WTC11 (cell line): ENCODE measurements around the gene MAMDC2. TPM values are rescaled to one million over a fixed set of nuclear protein-coding genes. Genes with fewer than 3 reads are reported as not detected.

Source experiments
- ATAC-seq: fragments of 200-7000 bp; cut with Tn5 transposase; 2 replicates; pipeline ENCODE4 v1.10.0; 2021; ENCODE audit warnings: mild to moderate bottlenecking, moderate library complexity
- CTCF ChIA-PET: fragments of 300-600 bp; sonication (Branson Sonifier 250); formaldehyde crosslinking; loops from one replicate; lab custom pipeline; 2021; ENCODE audit warnings: antibody characterized with exemption; lab: Charles Lee
- POLR2A ChIA-PET: fragments of 350-600 bp; sonication (Branson Sonifier 250); formaldehyde crosslinking; loops from one replicate; lab custom pipeline; 2021; ENCODE audit warnings: antibody characterized with exemption; lab: Charles Lee
- DNase-seq: peaks from one replicate; pipeline ENCODE4 v3.0.0; 2021; ENCODE audit warnings: low spot score
- H3K27ac Mint-ChIP-seq: 2 replicates; pipeline ENCODE4 v1.8.0; 2021; ENCODE audit warnings: mixed read lengths
- H3K27me3 Mint-ChIP-seq: 2 replicates; pipeline ENCODE4 v1.8.0; 2021; ENCODE audit warnings: low read depth, mild to moderate bottlenecking, moderate library complexity, mixed read lengths
- H3K36me3 Mint-ChIP-seq: 2 replicates; pipeline ENCODE4 v1.8.0; 2021; ENCODE audit warnings: mixed read lengths
- H3K4me1 Mint-ChIP-seq: 2 replicates; pipeline ENCODE4 v1.8.0; 2022; ENCODE audit warnings: mixed read lengths
- H3K4me3 Mint-ChIP-seq: 2 replicates; pipeline ENCODE4 v1.8.0; 2021; ENCODE audit warnings: mild to moderate bottlenecking, moderate library complexity, mixed read lengths
- H3K9me3 Mint-ChIP-seq: 2 replicates; pipeline ENCODE4 v1.8.0; 2021; ENCODE audit warnings: mixed read lengths
- AR ChIP-seq: fragments of 250-450 bp; sonication (Bioruptor Pico); IDR thresholded peaks from 2 replicates; pipeline ENCODE4 v1.9.0; 2021; ENCODE audit warnings: mild to moderate bottlenecking
- ARID4B ChIP-seq: sonication (generic); formaldehyde crosslinking; IDR thresholded peaks from 2 replicates; pipeline ENCODE4 v1.8.0; 2023; ENCODE audit warnings: missing genetic modification reagents, mild to moderate bottlenecking, borderline replicate concordance
- ATF1 ChIP-seq: sonication (generic); formaldehyde crosslinking; IDR thresholded peaks from 2 replicates; pipeline ENCODE4 v1.8.1; 2023; ENCODE audit warnings: mild to moderate bottlenecking, moderate library complexity, missing genetic modification reagents
- E2F1 ChIP-seq: sonication (generic); formaldehyde crosslinking; IDR thresholded peaks from 2 replicates; pipeline ENCODE4 v1.8.0; 2022; ENCODE audit warnings: mild to moderate bottlenecking, missing genetic modification reagents
- ESRRA ChIP-seq: sonication (generic); formaldehyde crosslinking; IDR thresholded peaks from 2 replicates; pipeline ENCODE4 v1.8.1; 2022; ENCODE audit warnings: mild to moderate bottlenecking, missing genetic modification reagents, borderline replicate concordance
- IRF1 ChIP-seq: sonication (generic); formaldehyde crosslinking; IDR thresholded peaks from 2 replicates; pipeline ENCODE4 v1.8.0; 2023; ENCODE audit warnings: missing genetic modification reagents
- SMAD3 ChIP-seq: sonication (generic); formaldehyde crosslinking; IDR thresholded peaks from 2 replicates; pipeline ENCODE4 v1.8.0; 2022; ENCODE audit warnings: missing genetic modification reagents, mild to moderate bottlenecking, borderline replicate concordance
- USF1 ChIP-seq: sonication (generic); formaldehyde crosslinking; IDR thresholded peaks from 2 replicates; pipeline ENCODE4 v1.8.0; 2022; ENCODE audit warnings: mild to moderate bottlenecking, missing genetic modification reagents
- ZBTB43 ChIP-seq: sonication (generic); formaldehyde crosslinking; IDR thresholded peaks from 2 replicates; pipeline ENCODE4 v1.8.1; 2023; ENCODE audit warnings: mild to moderate bottlenecking, missing genetic modification reagents
- ZNF416 ChIP-seq: fragments of 250-450 bp; sonication (Bioruptor Pico); IDR thresholded peaks from 2 replicates; pipeline ENCODE4 v1.9.0; 2021; ENCODE audit warnings: mild to moderate bottlenecking, inconsistent platforms
- ZNF532 ChIP-seq: fragments of 250-450 bp; sonication (Bioruptor Pico); IDR thresholded peaks from 2 replicates; pipeline ENCODE4 v1.9.0; 2021; ENCODE audit warnings: mild to moderate bottlenecking, borderline replicate concordance
- total RNA-seq: library from RNA; stranded (reverse); gene quantifications from 3 replicates; pipeline ENCODE4 v1.2.3, GENCODE V29; 2021

Gene MAMDC2
- total RNA-seq, 1 experiment from 2014 or later = 6.0 TPM

GRCh38 chr9:70073756-70074155 is 30.1 kb downstream of the MAMDC2 start (continued):
- TF ChIP-seq USF1 (CRISPR knock-in tag) (no peak), ZNF416 (no peak), ZNF532 (CRISPR knock-in tag) (no peak), AR (CRISPR knock-in tag) (no peak), E2F1 (CRISPR knock-in tag) (no peak), ARID4B (CRISPR knock-in tag) (no peak), ESRRA (CRISPR knock-in tag) (no peak), SMAD3 (CRISPR knock-in tag) (no peak), ATF1 (CRISPR knock-in tag) (no peak)

- H3K9me3 Mint-ChIP-seq = no peaks in the 10 kb centered on the region
- TF ChIP-seq ZBTB43 (no peak), IRF1 (no peak)
- TF ChIP-seq, all 79 proteins: peak for 0
- Mint-ChIP-seq H3K27me3 (no peaks in the 10 kb centered on the region), H3K4me3 (no peak overlapping the region), H3K36me3 (no peaks in the 10 kb centered on the region), H3K4me1 (peaks cover 30% of the 10 kb centered on the region), H3K27ac (no peak overlapping the region)
- CTCF ChIA-PET = no interaction called here
- POLR2A ChIA-PET = no interaction called here
- ATAC-seq = no peak
- DNase-seq = no peak
These were observed 33.0 kb downstream of the MAMDC2 start for GRCh38 chr9:70076678-70077077.
